Stimulated activated CD8-positive, alpha-beta memory T cell treated with anti-CD3 and anti-CD28 coated beads, Interleukin-12 subunit alpha, Interleukin-12 subunit beta, amount 100 ng/mL, for 1 hour (primary cell): Measurements from ENCODE around the gene MAP3K9.

ENCODE experiments used
- DNase-seq: peaks from one replicate; pipeline ENCODE4 v3.0.0-alpha.2; 2020; ENCODE audit warnings: low read depth

The MAP3K9 gene

DNA sequence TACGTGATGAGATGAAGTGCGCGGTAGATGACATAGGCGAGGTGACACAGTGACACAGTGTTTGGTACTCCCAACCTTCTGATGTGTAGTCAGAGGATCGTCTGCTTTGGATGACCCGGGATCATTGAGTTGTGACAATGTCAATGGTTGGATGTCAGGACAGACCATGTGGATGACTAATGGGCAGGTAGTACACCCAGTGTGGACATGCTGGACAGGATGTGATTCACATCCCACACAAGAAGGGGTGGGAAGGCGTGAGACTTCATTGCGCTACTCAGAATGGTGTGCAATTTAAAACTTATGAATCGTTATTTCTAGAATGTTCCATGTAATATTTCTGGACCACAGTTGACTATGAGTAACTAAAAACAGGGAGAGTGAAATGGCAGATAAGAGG lies 23.8 kb downstream of the MAP3K9 start:
- DNase-seq = no peak

DNA sequence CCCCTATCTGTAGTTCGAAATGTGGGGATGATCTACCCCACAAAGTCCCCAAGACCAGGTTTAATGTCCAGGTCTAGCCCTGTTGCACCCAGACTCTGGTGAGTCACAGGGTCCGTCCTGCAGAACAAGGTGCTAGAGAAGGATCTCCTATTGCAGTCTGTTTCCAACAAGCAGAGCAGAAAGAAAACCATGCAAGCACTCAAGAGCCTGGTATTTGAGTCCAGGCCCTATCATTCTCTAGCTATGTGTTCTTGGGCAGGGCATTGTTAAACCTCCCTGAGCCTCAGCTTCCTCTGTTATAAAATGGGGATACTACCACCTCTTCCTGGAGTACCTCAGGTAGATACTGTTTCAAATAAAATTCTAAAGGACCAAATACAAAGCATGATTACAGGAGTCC lies 24.4 kb downstream of the MAP3K9 start:
- DNase-seq = no peak

DNA sequence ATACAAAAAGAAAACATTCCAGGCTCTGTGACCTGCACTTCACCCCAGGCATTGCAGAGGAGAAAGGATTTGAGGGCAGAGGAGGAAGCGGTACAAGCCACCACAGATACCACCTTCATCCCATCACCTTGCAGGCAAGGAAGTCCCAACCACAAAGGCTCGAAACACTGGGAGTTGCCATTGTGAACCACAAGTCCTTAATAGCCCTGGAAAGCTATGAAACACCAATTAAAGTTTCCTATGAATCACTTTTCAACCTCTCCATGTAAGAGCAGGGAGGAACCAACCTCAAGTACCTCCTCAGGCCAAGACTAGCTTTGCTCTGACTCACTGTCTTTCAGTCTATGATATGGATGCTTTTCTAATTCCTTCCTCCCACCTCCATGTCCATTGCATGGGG lies 27.0 kb downstream of the MAP3K9 start:
- no peak for DNase-seq

DNA sequence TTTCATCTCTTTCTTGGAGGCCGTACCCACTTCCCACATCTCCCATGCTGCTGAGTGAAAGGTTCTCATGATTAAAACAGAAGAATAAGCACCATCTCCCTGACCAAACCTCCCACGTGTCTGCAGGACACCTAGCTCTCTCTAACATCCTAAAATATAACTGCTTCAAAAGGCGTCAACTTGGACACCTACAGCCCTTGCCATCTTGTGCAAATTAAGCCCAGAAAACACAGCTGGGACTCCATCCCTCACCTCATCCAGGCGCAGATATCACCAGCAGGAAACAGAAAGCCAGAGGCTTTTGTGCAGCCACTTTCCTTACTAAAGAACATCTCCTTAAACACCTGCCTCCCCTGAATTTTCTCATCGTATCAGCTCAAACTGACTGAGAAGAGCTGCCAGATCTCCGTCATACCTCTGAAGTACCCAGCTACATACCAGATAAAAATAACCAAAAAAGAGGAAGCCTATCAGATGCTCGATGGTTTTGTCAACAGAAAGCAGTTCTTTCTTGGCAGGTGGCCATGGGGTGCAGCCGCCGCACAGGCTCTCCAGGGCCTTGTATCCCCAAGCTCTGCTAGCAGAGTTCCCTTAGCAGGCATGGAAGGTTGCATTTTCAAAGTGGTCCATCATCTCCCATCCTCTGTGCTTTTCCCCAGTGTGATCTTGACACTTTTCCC lies 28.8 kb downstream of the MAP3K9 start:
- no peak for DNase-seq

DNA sequence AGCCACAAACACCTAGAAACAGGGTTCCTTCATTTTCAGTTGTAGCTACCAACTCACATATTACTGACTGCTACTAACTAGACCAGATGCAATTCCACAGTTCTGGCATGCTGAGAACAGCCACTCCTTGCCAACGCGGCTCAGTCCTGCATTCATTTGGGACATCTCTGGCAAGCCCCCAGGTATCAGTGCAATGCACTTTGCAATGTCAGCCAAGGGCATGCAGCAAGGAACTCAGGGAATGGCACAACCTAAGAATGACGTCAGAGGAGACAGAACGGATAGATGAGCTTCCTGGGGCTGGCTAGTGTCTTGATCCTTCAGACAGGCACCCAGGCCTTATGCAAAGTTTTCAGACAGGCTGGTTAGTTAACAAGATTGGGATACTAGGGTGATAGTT lies 29.6 kb downstream of the MAP3K9 start:
- DNase-seq = no peak

DNA sequence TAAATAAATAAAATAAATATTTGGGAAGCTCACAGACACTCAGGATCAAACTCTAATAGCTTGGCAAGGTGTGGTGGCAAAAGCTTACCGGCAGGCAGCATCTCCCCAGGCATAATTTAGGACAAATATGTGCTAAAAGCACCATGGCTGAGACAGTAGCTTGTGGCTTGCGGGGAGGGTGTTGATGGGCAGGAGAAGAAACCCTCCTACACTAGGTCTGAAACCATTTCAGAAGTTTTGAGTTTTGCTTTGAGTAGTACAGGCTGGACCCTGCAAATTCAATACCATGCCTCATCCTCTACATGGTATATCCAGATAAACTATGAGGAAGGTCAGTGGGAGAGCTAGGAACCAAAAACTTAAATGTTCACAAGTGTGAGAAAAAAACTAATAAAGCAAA lies 33.1 kb downstream of the MAP3K9 start:
- DNase-seq = no peak

DNA sequence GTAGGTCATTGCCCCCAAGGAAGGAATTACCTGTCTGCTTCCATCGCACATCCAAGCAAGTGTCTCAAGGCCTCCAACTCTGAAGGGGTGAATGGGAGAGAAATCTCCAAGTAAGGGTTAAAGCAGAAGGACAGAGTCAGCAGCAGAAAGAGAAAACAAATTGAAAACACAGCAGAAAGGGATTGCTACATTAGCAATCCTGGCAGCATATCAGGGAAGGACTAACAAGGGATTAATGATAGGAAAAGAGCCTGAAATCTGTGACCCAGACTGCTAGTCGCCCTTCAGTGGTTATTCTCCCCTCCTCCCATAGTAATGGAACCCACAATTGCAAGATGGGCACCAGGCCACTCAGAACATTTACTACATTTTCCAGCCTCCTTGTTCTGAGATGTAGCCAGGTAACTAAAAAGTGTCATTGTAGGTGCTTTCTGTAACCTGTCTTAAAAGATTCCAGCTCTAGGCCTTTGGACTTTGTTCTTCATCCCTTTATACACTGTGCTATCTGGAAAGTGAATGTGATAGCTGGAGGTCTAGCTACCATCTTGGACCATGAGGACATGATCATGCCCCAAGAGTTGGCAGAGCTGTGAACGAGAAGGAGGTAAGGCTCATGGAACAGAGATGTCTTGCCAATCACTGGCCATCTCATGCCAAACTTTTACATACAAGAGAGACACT lies 36.0 kb downstream of the MAP3K9 start:
- DNase-seq = no peak

DNA sequence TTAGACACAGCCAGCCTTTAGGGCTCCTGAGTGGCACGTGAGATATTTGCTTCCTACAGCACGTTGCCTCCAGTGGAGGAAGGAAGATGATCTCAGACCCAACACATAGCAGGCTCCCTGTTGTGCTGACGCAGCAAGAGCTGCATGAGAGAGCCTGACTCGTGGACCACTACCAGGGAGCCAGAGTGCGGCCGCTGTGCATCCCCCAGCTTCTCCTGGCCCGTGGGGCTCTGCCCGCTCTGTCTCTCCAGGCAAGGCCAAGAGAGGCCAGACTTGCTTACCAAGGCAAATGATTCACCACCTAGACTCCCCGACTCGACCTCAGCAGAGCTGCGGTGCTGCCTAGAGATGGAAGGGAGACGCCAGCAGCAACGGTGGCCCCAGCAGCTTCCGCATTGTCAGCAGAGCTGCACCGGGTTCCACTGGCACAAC lies 37.5 kb downstream of the MAP3K9 start:
- DNase-seq = no peak

DNA sequence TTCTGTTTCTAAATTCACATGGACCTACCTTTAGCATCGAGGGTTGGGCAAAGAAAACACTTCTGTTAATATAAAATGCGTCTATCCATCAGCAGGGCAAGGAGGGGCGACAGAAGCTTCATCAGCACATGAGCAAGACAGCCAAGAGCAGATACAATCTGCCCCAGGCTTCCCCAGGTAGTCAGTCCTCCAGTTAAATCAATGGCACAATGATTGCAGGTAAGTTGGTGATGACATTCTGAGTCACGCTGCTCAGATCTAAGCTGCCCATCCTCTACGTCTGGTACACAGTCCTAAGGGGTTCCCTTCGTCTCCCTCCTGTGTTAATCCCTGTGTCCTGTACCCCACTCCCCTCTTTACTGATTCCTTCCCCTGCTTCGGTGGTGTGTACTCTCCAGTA lies 38.8 kb downstream of the MAP3K9 start:
- no peak for DNase-seq

DNA sequence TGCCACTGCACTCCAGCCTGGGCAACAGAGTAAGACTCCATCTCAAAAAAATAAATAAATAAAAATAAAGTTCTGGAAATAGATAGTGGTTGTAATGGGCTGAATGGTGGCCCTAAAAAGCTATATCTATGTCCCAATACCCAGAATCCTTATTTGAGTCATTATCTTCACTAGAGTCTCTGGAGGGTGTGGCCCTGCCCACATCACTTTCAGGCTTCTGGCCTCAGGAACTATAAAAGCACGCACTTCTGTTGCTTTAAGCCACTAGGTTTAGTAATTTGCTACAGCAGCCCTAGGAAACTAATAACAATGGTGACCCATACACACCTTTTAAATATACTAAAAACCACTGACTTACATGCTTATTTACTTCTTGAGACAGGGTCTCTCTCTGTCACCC lies 49.9 kb downstream of the MAP3K9 start:
- DNase-seq = no peak

DNA sequence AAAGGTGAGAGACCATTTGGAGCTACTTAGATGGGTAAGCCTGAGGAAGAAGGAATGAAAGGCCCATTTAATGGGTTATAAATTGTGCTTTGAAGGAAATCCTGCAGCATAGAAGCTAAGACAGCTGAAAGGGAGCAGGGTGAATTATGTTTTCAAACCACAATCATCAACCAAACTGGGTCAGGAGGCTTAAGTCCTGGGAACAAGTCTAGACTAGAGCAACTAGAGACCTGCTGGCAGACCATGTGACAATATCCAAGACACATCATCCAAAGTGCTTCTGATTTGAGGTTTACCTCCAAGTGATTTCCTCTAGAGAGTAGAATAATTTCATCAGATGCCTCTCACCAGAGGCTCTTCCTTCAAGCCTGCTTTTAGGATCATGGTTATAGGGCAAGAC lies 53.7 kb downstream of the MAP3K9 start:
- no peak for DNase-seq

DNA sequence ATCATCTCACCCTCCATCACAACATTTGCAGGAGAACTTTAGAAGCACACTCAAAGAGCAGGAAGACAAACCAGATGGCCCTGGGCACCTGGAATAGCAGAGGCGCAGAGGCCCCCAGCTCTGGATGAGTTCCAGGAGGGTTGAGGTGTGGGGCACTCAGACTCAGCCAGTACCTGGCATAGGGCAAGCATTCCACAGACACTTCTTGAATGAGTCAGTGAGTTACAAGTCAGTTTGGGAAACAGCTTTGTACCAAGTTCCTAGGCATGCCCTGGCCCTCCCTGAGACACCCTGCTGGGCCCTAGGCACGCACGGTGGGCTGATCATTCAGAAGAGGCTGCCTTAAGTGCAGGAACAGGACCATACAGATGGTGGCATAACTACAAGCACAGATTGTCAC lies 54.3 kb downstream of the MAP3K9 start:
- no peak for DNase-seq

DNA sequence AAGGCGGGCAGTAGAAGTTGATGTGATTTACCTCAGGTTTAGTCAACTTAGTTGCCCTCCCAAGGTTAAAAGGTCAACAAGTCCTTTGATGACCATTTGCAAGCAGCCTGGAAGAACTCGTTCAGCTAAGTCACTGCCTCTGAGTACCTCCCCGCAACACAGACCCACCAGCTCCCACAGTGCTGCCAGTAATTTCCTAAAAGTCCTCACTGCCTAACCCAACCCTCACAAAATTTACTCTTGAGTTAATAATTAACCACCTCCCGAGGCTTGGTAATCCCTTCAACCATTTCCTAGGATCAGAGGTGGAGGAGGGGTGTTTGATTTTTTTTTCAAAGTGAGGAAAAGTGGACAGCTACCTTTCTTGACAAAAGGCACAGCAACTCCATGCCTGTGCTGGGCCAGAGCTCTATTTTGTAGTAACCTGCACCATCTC lies 55.8 kb downstream of the MAP3K9 start:
- no peak for DNase-seq

DNA sequence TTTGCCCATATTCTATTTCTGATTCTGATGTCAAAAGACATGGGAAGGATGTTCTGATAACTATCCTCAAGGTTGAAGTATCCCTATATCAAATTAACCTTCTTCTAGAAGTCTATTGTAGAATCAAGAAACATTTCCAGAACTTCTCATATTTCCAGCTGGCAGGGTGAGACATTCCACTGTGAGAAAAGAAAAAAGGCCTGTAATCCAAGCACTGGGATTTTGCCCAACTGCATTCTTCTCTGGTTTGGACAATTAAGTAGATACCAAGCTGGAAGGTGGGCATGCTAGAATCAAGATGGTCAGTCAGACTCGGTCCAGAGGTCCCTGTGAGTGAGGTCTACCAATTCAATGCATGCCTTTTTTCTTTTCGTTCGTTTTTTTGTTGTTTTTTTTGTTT lies 60.9 kb downstream of the MAP3K9 start:
- DNase-seq = no peak

DNA sequence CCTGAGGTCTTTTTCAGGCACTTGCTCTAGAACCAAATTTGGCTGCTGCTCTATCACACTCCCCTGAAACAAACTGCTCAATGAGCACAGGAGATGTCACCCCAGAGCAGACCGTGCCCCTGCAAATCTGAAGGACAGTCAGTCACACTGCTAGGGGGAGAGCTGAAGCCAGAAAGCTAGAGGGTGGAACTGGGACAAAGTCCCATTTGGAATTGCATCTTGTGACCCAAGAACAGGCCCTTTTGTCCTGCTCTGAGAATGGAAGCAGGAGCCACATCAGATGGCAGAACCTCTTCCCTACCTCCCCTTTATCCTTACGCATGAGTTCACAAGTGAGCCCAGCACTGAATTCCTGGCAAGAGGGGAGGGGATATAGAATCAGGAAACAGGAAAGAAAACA lies 64.7 kb downstream of the MAP3K9 start:
- DNase-seq = no peak

DNA sequence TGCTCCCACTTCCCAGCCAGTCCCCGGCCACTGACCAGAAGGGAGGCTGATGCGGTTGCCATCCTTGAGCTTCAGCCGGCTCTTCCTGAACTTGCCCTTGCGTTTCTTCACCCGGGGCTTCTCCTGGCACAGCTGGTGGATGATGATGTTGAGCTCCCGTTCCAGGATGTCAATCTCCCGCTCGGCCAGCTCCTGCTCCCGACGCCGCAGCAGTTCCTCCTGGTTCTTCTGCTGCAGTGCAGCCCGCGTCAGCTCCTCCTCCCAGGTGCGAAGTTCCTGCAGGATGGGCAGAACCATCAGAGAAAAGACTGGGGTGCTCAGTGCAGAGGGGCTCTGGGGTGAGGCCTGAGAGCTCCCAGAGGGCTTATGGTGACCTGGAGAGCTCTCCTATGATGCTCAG lies 67.0 kb downstream of the MAP3K9 start:
- no peak for DNase-seq

DNA sequence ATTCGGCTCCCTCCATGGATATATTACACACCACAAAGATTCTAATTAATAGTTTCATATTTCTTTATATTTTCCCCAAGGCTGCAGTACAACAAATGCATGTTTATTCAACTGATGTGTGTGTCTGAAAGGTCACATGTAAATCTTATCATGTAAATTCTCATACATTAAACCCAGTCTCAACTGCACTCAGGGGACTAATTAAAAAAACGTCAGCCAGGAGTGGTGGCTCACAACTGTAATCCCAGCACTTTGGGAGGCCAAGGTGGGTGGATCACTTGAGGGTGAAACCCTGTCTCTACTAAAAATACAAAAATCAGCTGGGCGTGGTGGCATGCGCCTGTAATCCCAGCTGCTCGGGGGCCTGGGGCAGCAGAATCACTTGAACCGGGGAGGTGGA lies 67.8 kb downstream of the MAP3K9 start:
- no peak for DNase-seq

DNA sequence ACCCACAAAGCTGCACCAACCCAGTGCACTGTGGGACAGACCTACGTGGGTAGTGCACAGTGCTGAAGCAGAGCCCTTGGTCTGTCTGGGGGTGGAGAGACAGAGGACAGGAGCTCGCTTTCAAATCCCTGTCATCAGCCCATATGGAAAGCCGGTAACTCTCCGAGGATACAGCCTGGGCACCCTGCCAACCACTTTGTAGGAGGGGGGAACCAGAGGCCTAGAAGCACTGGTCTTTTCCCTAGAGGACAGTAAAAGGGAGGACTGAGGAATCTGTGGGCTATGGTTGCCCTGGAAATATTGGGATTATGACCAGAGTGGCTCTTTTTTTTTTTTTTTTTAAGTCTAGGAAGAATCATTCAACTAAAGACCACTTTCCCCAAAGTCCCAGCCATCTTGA lies 74.3 kb downstream of the MAP3K9 start:
- DNase-seq = no peak

DNA sequence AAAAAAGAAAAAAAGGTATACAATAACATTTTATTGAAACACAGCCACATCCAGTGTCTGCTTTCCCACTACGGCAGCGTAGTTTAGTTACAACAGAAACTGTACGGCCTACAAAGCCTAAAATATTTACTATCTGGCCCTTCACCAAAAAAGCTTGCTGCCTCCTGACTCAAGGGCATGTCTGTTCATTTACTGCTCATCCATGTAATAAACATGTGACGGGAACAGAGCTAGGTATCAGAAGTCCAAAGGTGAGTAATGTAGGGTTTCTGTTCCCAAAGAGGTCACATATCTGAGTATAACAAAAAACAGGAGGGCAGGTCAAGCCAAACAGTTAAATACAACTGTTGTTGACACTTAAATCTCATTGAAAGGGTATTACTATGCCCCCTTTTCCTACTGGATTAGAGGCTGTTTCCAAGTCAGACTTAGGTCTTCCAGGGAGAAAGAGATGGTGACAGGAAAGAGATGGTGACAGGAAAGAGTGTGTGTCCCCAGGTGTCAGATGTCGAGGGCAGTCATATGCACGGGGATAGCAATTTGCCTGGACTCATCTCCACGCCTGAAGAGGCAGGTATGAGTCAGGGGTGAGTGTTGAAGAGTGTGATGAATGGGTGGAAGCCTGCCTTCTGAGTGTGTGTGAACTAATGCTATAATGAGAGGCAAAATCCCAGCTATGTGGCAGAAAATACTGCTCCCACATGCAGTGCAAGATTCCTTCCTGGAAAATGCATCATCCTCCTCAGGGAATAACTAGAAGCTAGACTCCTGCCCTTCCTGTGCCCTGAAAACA lies 77.7 kb downstream of the MAP3K9 start:
- DNase-seq = no peak

DNA sequence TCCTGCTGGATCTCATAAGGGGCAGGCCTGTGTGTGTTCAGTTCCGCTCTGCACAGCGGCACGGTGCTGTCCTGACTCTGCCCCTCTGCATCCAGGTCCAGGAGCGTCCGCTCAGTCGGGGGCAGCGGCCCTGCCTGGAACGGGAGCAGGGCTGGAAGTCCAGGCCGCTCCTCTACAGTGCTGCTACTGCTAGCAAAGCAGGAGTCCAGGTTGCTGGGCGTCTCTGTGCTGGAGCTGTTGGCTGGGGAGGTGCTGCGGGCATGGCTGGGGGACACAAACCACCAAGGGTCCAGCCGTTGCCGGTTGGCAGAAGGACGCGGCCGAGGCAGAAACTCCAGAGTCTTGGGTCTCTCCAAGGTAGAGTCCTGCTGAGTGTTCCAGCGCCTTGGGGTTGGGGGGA lies 78.9 kb downstream of the MAP3K9 start:
- no peak for DNase-seq

DNA sequence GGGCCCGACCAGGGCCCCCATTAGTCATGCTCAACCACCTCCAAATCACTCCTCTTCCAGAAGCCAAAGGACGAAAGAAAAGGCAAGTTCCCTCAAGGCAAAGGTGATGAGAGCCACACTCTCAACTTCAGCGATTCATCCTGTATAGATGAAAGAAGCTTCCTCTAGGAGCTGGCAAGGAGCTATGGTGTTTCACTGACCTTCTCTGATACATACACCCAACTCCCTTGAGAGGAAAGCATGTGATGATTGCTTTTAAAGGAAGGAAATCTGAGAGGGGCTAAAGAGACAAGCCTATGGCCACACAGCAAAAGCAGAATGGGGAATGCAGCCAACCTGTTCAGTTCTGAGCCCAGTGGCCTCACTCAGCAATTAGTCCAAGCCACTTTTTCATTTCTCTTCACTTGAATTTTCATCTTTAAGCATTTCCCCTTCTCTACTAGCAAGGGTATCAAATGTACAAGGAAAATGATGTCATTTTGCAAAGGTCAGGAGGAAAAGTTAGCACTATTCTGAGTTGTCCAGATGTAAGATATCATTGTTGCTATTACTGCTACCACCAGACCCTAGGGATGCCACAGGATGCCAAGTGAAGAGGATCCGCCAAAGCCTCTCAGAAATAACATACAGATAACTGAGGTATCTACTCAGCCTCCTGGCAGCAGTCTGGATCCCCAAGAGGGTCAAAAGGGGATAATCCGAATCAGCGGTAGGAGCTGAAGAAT lies 82.5 kb downstream of the MAP3K9 start:
- DNase-seq = no peak

DNA sequence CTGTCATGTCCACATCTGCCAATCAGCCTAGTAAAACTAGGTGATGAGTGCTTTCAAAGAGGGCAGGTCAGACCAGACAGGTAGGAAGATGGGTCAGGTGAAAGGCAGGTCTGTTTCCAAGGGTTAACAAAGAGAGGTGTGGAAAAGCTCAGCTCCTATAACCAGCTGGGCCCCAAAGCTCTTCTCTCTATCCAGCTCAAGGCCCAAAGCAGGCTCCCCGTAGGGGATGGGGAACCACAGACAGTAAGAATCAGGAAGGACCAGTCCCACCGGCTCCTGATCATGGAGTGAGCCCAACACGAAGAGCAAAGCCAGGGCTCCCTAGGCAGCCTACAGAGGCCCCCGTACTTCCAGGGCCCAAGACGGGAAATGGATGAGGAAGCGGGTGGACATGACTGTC lies 84.4 kb downstream of the MAP3K9 start:
- no peak for DNase-seq

DNA sequence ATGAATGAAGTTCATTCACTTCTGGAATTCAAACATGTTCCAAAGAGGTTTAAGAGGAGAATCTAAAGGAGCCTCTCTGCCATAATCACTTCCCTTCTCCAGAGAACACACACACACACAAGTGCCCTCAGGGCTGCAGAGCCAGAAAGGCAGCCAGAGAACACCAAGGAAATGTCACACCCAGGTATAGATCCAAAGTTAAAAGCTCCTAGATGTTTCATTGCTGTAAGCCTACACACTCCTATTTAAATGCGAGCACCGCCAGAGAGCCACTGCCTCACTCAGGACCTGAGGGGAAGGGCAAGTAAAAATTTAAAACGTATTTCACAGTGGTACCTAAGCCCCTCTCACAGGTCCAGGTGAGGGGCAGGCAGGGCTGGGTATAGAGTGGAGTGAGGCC lies 85.2 kb downstream of the MAP3K9 start:
- DNase-seq = no peak
